K562 (cell line): ENCODE data around the gene SERF2. TPM values are rescaled to one million over a fixed set of nuclear protein-coding genes. Genes with fewer than 3 reads are reported as not detected.

Experiments used
- ASH1L ChIP-seq: fragments of 450-650 bp; IDR thresholded peaks from 2 replicates; pipeline ENCODE4 v1.6.1; 2018; ENCODE audit warnings: borderline replicate concordance, mild to moderate bottlenecking, low read depth; ENCODE audit not compliant: partially characterized antibody
- CTCF ChIP-seq, 3 experiments: IDR thresholded peaks in 2 of 3; conservative IDR thresholded peaks in 1 of 3; 2 replicates each; pipeline ENCODE4 v1.5.1; 2011 to 2012; ENCODE audit warnings: low read length in 3 of 3, mild to moderate bottlenecking in 3 of 3, control low read depth in 2 of 3, improper control_type of control experiment in 1 of 3, inconsistent platforms in 1 of 3, low read depth in 1 of 3, mixed read lengths in 1 of 3, moderate library complexity in 1 of 3; ENCODE audit not compliant: insufficient read depth in 2 of 3
- GATA2 ChIP-seq: sonication (generic); formaldehyde crosslinking; IDR thresholded peaks from 2 replicates; pipeline ENCODE4 v1.4.0; 2020; ENCODE audit warnings: mild to moderate bottlenecking, missing genetic modification reagents
- POLR3A ChIP-seq: IDR thresholded peaks from 2 replicates; pipeline ENCODE4 v1.6.1; 2011; ENCODE audit warnings: borderline replicate concordance, mild to moderate bottlenecking, moderate library complexity; ENCODE audit not compliant: insufficient read length, insufficient read depth; ENCODE audit errors: extremely low read depth
- RBM22 ChIP-seq: fragments of 200-400 bp; formaldehyde crosslinking; IDR thresholded peaks from 2 replicates; pipeline ENCODE4 v1.6.1; 2018; ENCODE audit warnings: low read length, low read depth; ENCODE audit not compliant: poor library complexity, severe bottlenecking
- ZNF395 ChIP-seq: fragments of 200-800 bp; sonication (Bioruptor generic); IDR thresholded peaks from 2 replicates; pipeline ENCODE4 v1.6.1; 2017; ENCODE audit warnings: missing genetic modification characterization, missing compliant biosample characterization
- ZNF717 ChIP-seq: fragments of 250-450 bp; sonication (Bioruptor Pico); IDR thresholded peaks from 2 replicates; pipeline ENCODE4 v1.5.0; 2021
- polyA plus RNA-seq, 8 experiments: library from polyadenylated mRNA; depleted of rRNA in 4 of 8; stranded (reverse) in 5 of 8; unstranded in 3 of 8; fragments of >200 nt; fragmentation: Nextera tagmentation in 2 of 8; fragmentation: Illumina TruSeq in 1 of 8; extraction: Ambion mirVana in 2 of 8; extraction: Trizol in 1 of 8; gene quantifications; 2 replicates each; pipeline versions ENCODE4 v1.2.1 to v1.2.3, GENCODE V29; 2011 to 2014; ENCODE audit warnings: inconsistent platforms in 1 of 8, missing spikeins in 1 of 8
- total RNA-seq, 7 experiments: library from RNA; depleted of rRNA in 6 of 7; stranded (reverse); fragments of >200 nt in 6 of 7; fragmentation: Illumina TruSeq in 2 of 7; extraction: Trizol in 2 of 7; gene quantifications; 2 replicates each; pipeline versions ENCODE4 v1.2.1 to v1.2.3, GENCODE V29; 2011 to 2021; ENCODE audit warnings: low replicate concordance in 1 of 7
- TF ChIP-seq, protein P1 (sequence below), 2 experiments: fragments of 450-650 bp; IDR thresholded peaks; 2 replicates each; pipeline ENCODE4 v1.6.1; 2016; ENCODE audit warnings: mild to moderate bottlenecking in 2 of 2, borderline replicate concordance in 1 of 2, low read depth in 1 of 2, moderate library complexity in 1 of 2
- TF ChIP-seq, protein P2 (sequence below): sonication (generic); formaldehyde crosslinking; IDR thresholded peaks from 2 replicates; pipeline ENCODE4 v1.8.1; 2022; ENCODE audit warnings: missing genetic modification reagents
- TF ChIP-seq, protein P3 (sequence below): fragments of 250-450 bp; sonication (Bioruptor Pico); IDR thresholded peaks from 2 replicates; pipeline ENCODE4 v1.4.0; 2020; ENCODE audit warnings: mild to moderate bottlenecking, moderate library complexity

Gene SERF2
- total and polyA plus RNA-seq, 9 of the 15 experiments (the other 6 are each of a cell fraction or from before 2014, with no cell fraction given): 497 to 3,360 (median 867) TPM

DNA sequence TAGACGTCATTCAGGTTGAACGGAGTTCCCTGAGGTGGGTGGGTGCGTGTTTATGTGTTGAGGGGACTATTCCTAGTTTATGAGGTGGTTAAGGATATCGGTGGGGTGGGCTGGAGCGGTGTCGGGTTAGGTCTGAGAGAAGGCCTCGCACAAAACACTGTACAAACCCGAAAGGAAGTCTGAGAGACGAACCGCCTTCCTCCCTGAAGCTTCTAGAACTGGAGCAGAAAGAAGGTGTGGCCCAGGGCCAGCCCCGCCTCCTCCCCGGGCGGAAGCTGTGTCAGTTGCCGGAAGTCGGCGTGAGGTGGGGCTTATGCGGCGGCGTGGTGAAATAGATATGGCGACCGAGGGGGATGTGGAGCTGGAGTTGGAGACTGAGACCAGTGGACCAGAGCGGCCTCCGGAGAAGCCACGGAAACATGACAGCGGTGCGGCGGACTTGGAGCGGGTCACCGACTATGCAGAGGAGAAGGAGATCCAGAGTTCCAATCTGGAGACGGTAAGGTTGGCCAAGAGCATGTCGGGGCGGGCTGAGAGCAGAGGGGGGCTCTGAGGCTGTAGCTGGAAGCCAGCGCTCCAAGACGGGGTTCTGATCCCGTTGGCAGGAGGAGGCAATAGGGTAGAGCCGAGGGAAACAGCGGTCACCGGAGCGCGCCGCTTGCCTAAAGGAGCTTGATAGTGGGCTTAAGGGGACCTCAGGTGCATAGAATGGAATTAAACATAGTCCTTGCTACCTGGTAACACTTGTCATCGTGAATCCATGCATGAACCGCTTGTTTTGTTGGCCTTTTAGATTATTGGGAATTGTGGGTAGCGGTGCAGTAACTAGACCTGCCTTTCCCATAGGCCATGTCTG, 8.4 kb downstream of the SERF2 start, which contains the start of gene HYPK (continued):
- TF ChIP-seq, protein P1, sequence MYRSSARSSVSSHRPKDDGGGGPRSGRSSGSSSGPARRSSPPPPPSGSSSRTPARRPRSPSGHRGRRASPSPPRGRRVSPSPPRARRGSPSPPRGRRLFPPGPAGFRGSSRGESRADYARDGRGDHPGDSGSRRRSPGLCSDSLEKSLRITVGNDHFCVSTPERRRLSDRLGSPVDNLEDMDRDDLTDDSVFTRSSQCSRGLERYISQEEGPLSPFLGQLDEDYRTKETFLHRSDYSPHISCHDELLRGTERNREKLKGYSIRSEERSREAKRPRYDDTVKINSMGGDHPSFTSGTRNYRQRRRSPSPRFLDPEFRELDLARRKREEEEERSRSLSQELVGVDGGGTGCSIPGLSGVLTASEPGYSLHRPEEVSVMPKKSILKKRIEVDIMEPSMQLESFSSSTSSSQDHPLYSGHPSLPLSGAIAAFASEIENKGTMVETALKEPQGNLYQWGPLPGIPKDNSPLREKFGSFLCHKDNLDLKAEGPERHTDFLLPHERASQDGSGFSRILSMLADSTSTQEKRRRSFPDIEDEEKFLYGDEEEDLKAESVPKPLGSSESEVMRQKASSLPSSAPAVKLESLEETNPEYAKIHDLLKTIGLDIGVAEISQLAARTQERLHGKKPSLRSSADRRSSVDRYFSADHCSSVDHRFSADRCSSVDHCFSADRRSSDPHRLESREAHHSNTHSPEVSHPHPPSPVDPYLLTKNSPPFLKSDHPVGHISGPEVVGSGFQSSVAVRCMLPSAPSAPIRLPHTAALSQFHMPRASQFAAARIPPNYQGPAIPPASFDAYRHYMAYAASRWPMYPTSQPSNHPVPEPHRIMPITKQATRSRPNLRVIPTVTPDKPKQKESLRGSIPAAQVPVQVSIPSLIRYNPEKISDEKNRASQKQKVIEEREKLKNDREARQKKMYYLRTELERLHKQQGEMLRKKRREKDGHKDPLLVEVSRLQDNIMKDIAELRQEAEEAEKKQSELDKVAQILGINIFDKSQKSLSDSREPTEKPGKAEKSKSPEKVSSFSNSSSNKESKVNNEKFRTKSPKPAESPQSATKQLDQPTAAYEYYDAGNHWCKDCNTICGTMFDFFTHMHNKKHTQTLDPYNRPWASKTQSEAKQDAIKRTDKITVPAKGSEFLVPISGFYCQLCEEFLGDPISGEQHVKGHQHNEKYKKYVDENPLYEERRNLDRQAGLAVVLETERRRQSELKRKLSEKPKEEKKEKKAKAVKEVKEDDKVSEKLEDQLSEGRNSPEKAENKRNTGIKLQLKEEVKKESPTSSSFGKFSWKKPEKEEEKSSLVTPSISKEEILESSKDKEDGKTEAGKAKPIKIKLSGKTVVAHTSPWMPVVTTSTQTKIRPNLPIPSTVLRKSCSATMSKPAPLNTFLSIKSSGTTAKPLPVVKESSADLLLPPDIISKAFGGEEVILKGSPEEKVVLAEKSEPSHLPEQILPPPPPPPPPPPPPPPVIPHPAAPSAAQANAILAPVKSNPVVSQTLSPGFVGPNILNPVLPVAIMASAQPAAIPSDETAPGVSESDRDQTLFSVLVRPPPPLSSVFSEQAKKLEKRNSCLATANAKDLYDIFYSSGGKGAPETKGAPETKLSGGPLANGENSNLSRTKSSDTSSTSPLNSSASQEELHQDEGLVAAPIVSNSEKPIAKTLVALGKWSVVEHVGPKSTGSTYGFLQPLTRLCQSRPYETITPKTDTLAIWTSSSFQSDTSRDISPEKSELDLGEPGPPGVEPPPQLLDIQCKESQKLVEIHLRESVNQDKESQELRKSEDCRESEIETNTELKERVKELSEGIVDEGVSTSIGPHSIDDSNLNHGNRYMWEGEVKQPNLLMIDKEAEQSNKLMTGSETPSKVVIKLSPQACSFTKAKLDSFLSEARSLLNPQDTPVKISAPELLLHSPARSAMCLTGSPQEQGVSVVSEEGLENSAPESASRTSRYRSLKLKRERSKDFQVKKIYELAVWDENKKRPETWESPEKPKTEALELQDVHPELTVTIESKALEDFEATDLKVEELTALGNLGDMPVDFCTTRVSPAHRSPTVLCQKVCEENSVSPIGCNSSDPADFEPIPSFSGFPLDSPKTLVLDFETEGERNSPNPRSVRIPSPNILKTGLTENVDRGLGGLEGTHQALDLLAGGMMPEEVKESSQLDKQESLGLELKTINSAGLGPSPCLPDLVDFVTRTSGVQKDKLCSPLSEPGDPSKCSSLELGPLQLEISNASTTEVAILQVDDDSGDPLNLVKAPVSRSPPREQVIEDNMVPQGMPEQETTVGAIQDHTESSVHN (IDR thresholded peaks at IDR 0.05; ENCODE audit: borderline replicate concordance in 1 of 2, low read depth in 1 of 2): no peak
- TF ChIP-seq, protein P2, sequence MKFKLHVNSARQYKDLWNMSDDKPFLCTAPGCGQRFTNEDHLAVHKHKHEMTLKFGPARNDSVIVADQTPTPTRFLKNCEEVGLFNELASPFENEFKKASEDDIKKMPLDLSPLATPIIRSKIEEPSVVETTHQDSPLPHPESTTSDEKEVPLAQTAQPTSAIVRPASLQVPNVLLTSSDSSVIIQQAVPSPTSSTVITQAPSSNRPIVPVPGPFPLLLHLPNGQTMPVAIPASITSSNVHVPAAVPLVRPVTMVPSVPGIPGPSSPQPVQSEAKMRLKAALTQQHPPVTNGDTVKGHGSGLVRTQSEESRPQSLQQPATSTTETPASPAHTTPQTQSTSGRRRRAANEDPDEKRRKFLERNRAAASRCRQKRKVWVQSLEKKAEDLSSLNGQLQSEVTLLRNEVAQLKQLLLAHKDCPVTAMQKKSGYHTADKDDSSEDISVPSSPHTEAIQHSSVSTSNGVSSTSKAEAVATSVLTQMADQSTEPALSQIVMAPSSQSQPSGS (CRISPR knock-in tag): no peak
- TF ChIP-seq POLR3A (no peak), RBM22 (no peak), ZNF395 (CRISPR knock-in tag) (no peak), ZNF717 (no peak), GATA2 (CRISPR knock-in tag) (no peak), CTCF (IDR thresholded peaks at IDR 0.05 in 2 of 3, conservative IDR thresholded peaks at IDR 0.05 in 1 of 3; ENCODE audit: insufficient read depth in 2 of 3, low read depth in 1 of 3, low read length in 3 of 3) (no peak), ASH1L (no peak)
- TF ChIP-seq, protein P3, sequence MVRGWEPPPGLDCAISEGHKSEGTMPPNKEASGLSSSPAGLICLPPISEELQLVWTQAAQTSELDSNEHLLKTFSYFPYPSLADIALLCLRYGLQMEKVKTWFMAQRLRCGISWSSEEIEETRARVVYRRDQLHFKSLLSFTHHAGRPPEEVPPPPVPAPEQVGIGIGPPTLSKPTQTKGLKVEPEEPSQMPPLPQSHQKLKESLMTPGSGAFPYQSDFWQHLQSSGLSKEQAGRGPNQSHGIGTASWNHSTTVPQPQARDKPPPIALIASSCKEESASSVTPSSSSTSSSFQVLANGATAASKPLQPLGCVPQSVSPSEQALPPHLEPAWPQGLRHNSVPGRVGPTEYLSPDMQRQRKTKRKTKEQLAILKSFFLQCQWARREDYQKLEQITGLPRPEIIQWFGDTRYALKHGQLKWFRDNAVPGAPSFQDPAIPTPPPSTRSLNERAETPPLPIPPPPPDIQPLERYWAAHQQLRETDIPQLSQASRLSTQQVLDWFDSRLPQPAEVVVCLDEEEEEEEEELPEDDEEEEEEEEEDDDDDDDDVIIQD (CRISPR knock-in tag): no peak
